D721Med (cell line): ENCODE data around the gene GRK4.
"Not testable (repeated sequence)": the region's sequence is repeated elsewhere in the genome, so short reads cannot be mapped to it uniquely, and the experiment has no call there.

Source experiments
- DNase-seq: peaks from one replicate; pipeline ENCODE4 v3.0.0; 2011; ENCODE audit warnings: low spot score; ENCODE audit not compliant: insufficient read length
- FAIRE-seq: peaks from 2 replicates; lab custom pipeline; 2011; peaks lifted over from hg19 to GRCh38; lab: Jason Lieb, UNC
- CTCF ChIP-seq: IDR thresholded peaks from 2 replicates; pipeline ENCODE4 v1.5.1; 2012; ENCODE audit warnings: mild to moderate bottlenecking, control low read depth; ENCODE audit not compliant: insufficient read depth; ENCODE audit errors: missing control alignments

GRK4 gene

GRCh38 chr4:2950221-2950989, 13.0 kb upstream of the GRK4 start:
- FAIRE-seq (no peak), DNase-seq (no peak)
- TF ChIP-seq CTCF = no peak

GRCh38 chr4:2953496-2953895, 9.9 kb upstream of the GRK4 start:
- TF ChIP-seq CTCF = no peak
- FAIRE-seq = no peak
- no peak for DNase-seq

GRCh38 chr4:2954358-2955185, 8.8 kb upstream of the GRK4 start:
- peak; percentile 18 for DNase-seq
- no peak for FAIRE-seq
- TF ChIP-seq CTCF = peak; percentile 33

- TF ChIP-seq CTCF = peak; percentile 5
- not testable (repeated sequence) for DNase-seq, FAIRE-seq
Observed at GRCh38 chr4:2955186-2956044, 8.0 kb upstream of the GRK4 start.

- DNase-seq = no peak
- no peak for TF ChIP-seq CTCF
- no peak for FAIRE-seq
Observed at GRCh38 chr4:2958446-2958845, 4.9 kb upstream of the GRK4 start.

GRCh38 chr4:2960450-2960849, 2.9 kb upstream of the GRK4 start:
- not testable (repeated sequence) for DNase-seq, FAIRE-seq

GRCh38 chr4:2961421-2961810, 2.0 kb upstream of the GRK4 start:
- no peak for TF ChIP-seq CTCF
- no peak for FAIRE-seq
- no peak for DNase-seq
